ENCODE results near the gene ERO1A.

ERO1A gene

DNA sequence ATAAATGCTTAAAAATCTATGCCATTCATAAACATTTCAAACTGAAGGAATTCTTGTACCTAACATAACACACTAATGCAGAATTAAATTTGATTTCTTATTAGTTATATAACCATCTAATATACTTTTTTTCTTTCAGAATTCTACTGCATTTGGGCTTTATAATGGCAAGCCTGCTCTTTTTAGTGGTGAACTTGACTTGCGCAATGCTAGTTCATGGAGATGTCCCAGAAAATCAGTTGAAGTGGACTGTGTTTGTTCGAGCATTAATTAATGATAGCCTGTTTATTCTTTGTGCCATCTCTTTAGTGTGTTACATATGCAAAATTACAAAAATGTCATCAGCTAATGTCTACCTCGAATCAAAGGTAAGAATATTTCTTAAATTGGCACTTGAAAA, 95.4 kb downstream of the ERO1A start:
- no peak for DNase-seq

GRCh38 chr14:52598568-52598967, 96.8 kb downstream of the ERO1A start:
- no peak for DNase-seq

GRCh38 chr14:52596861-52597260, 98.5 kb downstream of the ERO1A start:
- no peak for DNase-seq

GRCh38 chr14:52596320-52596719, 99.0 kb downstream of the ERO1A start:
- DNase-seq: no peak

- DNase-seq: no peak
Observed at GRCh38 chr14:52590318-52590717, 105.0 kb downstream of the ERO1A start.

All from SHP77 treated with DMSO at 0.1 percent for 48 hours (cell line).